ENCODE measurements around the gene SHC4.

DNA sequence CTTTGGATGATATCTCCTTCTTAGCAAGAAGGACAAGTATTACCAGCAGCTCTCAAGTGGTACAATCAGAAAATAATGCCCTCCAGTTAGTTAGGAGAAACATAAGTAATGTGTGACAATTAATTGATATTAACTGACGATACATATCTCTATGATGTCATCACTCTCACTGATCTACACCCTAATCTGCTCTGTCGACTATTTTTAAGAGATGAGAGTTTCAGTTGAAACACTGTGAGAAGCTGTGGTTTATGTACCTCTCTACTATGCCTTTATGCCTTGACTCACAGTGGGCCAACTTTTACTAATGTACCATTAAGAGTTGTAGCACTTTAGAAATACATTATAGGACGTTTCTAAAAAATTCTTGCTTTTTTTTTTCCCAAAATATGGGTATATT lies 161.5 kb downstream of the SHC4 start:
- TF ChIP-seq, protein P1, sequence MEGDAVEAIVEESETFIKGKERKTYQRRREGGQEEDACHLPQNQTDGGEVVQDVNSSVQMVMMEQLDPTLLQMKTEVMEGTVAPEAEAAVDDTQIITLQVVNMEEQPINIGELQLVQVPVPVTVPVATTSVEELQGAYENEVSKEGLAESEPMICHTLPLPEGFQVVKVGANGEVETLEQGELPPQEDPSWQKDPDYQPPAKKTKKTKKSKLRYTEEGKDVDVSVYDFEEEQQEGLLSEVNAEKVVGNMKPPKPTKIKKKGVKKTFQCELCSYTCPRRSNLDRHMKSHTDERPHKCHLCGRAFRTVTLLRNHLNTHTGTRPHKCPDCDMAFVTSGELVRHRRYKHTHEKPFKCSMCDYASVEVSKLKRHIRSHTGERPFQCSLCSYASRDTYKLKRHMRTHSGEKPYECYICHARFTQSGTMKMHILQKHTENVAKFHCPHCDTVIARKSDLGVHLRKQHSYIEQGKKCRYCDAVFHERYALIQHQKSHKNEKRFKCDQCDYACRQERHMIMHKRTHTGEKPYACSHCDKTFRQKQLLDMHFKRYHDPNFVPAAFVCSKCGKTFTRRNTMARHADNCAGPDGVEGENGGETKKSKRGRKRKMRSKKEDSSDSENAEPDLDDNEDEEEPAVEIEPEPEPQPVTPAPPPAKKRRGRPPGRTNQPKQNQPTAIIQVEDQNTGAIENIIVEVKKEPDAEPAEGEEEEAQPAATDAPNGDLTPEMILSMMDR (IDR thresholded peaks at IDR 0.05): no peak
- TF ChIP-seq, protein P2, sequence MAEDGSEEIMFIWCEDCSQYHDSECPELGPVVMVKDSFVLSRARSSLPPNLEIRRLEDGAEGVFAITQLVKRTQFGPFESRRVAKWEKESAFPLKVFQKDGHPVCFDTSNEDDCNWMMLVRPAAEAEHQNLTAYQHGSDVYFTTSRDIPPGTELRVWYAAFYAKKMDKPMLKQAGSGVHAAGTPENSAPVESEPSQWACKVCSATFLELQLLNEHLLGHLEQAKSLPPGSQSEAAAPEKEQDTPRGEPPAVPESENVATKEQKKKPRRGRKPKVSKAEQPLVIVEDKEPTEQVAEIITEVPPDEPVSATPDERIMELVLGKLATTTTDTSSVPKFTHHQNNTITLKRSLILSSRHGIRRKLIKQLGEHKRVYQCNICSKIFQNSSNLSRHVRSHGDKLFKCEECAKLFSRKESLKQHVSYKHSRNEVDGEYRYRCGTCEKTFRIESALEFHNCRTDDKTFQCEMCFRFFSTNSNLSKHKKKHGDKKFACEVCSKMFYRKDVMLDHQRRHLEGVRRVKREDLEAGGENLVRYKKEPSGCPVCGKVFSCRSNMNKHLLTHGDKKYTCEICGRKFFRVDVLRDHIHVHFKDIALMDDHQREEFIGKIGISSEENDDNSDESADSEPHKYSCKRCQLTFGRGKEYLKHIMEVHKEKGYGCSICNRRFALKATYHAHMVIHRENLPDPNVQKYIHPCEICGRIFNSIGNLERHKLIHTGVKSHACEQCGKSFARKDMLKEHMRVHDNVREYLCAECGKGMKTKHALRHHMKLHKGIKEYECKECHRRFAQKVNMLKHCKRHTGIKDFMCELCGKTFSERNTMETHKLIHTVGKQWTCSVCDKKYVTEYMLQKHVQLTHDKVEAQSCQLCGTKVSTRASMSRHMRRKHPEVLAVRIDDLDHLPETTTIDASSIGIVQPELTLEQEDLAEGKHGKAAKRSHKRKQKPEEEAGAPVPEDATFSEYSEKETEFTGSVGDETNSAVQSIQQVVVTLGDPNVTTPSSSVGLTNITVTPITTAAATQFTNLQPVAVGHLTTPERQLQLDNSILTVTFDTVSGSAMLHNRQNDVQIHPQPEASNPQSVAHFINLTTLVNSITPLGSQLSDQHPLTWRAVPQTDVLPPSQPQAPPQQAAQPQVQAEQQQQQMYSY (CRISPR knock-in tag; IDR thresholded peaks at IDR 0.05): no peak
- TF ChIP-seq NFE2L1 (CRISPR knock-in tag; IDR thresholded peaks at IDR 0.05): no peak
- TF ChIP-seq, protein P3, sequence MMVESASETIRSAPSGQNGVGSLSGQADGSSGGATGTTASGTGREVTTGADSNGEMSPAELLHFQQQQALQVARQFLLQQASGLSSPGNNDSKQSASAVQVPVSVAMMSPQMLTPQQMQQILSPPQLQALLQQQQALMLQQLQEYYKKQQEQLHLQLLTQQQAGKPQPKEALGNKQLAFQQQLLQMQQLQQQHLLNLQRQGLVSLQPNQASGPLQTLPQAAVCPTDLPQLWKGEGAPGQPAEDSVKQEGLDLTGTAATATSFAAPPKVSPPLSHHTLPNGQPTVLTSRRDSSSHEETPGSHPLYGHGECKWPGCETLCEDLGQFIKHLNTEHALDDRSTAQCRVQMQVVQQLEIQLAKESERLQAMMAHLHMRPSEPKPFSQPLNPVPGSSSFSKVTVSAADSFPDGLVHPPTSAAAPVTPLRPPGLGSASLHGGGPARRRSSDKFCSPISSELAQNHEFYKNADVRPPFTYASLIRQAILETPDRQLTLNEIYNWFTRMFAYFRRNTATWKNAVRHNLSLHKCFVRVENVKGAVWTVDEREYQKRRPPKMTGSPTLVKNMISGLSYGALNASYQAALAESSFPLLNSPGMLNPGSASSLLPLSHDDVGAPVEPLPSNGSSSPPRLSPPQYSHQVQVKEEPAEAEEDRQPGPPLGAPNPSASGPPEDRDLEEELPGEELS (CRISPR knock-in tag; IDR thresholded peaks at IDR 0.05): no peak
- TF ChIP-seq NR2C2 (CRISPR knock-in tag; IDR thresholded peaks at IDR 0.05): no peak
- TF ChIP-seq, protein P4, sequence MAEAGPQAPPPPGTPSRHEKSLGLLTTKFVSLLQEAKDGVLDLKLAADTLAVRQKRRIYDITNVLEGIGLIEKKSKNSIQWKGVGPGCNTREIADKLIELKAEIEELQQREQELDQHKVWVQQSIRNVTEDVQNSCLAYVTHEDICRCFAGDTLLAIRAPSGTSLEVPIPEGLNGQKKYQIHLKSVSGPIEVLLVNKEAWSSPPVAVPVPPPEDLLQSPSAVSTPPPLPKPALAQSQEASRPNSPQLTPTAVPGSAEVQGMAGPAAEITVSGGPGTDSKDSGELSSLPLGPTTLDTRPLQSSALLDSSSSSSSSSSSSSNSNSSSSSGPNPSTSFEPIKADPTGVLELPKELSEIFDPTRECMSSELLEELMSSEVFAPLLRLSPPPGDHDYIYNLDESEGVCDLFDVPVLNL (CRISPR knock-in tag; IDR thresholded peaks at IDR 0.05; ENCODE audit: borderline replicate concordance, low read depth): no peak
- TF ChIP-seq SMAD4 (CRISPR knock-in tag; IDR thresholded peaks at IDR 0.05): no peak
- no peak for TF ChIP-seq SOX15 (CRISPR knock-in tag; IDR thresholded peaks at IDR 0.05)
- no peak for TF ChIP-seq ZNF138 (CRISPR knock-in tag; conservative IDR thresholded peaks at IDR 0.05)
- TF ChIP-seq CREB1 (CRISPR knock-in tag; IDR thresholded peaks at IDR 0.05): no peak
